SK-N-SH treated with all-trans-retinoic acid at 6 μM for 48 hours (cell line): ENCODE results near the gene PEDS1.

Source experiments
- ATAC-seq: fragments of 200-7000 bp; cut with Tn5 transposase; 3 replicates; pipeline ENCODE4 v1.9.1; 2020; ENCODE audit warnings: mild to moderate bottlenecking, moderate library complexity
- ARNTL ChIP-seq: fragments of 450-650 bp; formaldehyde crosslinking; IDR thresholded peaks from 2 replicates; pipeline ENCODE4 v1.5.0; 2020; ENCODE audit warnings: low read depth, mild to moderate bottlenecking, moderate library complexity, borderline replicate concordance
- BACH2 ChIP-seq: fragments of 250-450 bp; sonication (Bioruptor Pico); IDR thresholded peaks from 2 replicates; pipeline ENCODE4 v1.9.0; 2021; ENCODE audit warnings: mild to moderate bottlenecking, borderline replicate concordance
- CSDC2 ChIP-seq: fragments of 250-450 bp; sonication (Bioruptor Pico); IDR thresholded peaks from 2 replicates; pipeline ENCODE4 v1.5.0; 2020; ENCODE audit warnings: mild to moderate bottlenecking, moderate library complexity
- ESRRG ChIP-seq: fragments of 250-450 bp; sonication (Bioruptor Pico); IDR thresholded peaks from 2 replicates; pipeline ENCODE4 v1.6.1; 2021; ENCODE audit warnings: mild to moderate bottlenecking
- OSR1 ChIP-seq: fragments of 250-450 bp; sonication (Bioruptor Pico); IDR thresholded peaks from 2 replicates; pipeline ENCODE4 v1.8.0; 2022; ENCODE audit warnings: moderate library complexity, mild to moderate bottlenecking, inconsistent platforms
- PPARA ChIP-seq: fragments of 250-450 bp; sonication (Bioruptor Pico); IDR thresholded peaks from 2 replicates; pipeline ENCODE4 v1.5.0; 2020; ENCODE audit warnings: mild to moderate bottlenecking, borderline replicate concordance
- RARB ChIP-seq: fragments of 250-450 bp; sonication (Bioruptor Pico); IDR thresholded peaks from 2 replicates; pipeline ENCODE4 v1.8.0; 2021; ENCODE audit warnings: mild to moderate bottlenecking, moderate library complexity
- SNAI2 ChIP-seq: fragments of 250-450 bp; sonication (Bioruptor Pico); IDR thresholded peaks from 2 replicates; pipeline ENCODE4 v1.5.0; 2020; ENCODE audit warnings: mild to moderate bottlenecking, moderate library complexity
- TCF4 ChIP-seq: fragments of 250-450 bp; sonication (Bioruptor Pico); IDR thresholded peaks from 2 replicates; pipeline ENCODE4 v1.8.0; 2021; ENCODE audit warnings: mild to moderate bottlenecking, moderate library complexity, borderline replicate concordance
- TOX ChIP-seq: fragments of 250-450 bp; sonication (Bioruptor Pico); IDR thresholded peaks from 2 replicates; pipeline ENCODE4 v1.8.0; 2021; ENCODE audit warnings: mild to moderate bottlenecking, moderate library complexity, borderline replicate concordance
- ZC3H10 ChIP-seq: fragments of 250-450 bp; sonication (Bioruptor Pico); IDR thresholded peaks from 2 replicates; pipeline ENCODE4 v1.5.1; 2021; ENCODE audit warnings: mild to moderate bottlenecking, moderate library complexity
- ZFP3 ChIP-seq: fragments of 250-450 bp; sonication (Bioruptor Pico); IDR thresholded peaks from 2 replicates; pipeline ENCODE4 v1.5.0; 2020; ENCODE audit warnings: mild to moderate bottlenecking, moderate library complexity
- ZFP30 ChIP-seq: fragments of 450-650 bp; formaldehyde crosslinking; IDR thresholded peaks from 2 replicates; pipeline ENCODE4 v1.5.0; 2022; ENCODE audit warnings: mild to moderate bottlenecking, moderate library complexity
- ZNF565 ChIP-seq: fragments of 450-650 bp; formaldehyde crosslinking; conservative IDR thresholded peaks from 2 replicates; pipeline ENCODE4 v1.5.0; 2020; ENCODE audit warnings: low read depth, mild to moderate bottlenecking, moderate library complexity
- ZNF70 ChIP-seq: fragments of 450-650 bp; formaldehyde crosslinking; IDR thresholded peaks from 2 replicates; pipeline ENCODE4 v1.5.0; 2020; ENCODE audit warnings: mild to moderate bottlenecking, moderate library complexity
- ZNF8 ChIP-seq: fragments of 450-650 bp; formaldehyde crosslinking; IDR thresholded peaks from 2 replicates; pipeline ENCODE4 v1.5.0; 2020; ENCODE audit warnings: mild to moderate bottlenecking, moderate library complexity
- TF ChIP-seq, protein P1 (sequence below): fragments of 250-450 bp; sonication (Bioruptor Pico); IDR thresholded peaks from 2 replicates; pipeline ENCODE4 v1.5.0; 2020; ENCODE audit warnings: mild to moderate bottlenecking, moderate library complexity
- TF ChIP-seq, protein P2 (sequence below): fragments of 250-450 bp; sonication (Bioruptor Pico); IDR thresholded peaks from 2 replicates; pipeline ENCODE4 v1.5.1; 2020; ENCODE audit warnings: low read depth, mild to moderate bottlenecking, moderate library complexity
- TF ChIP-seq, protein P3 (sequence below): fragments of 250-450 bp; sonication (Bioruptor Pico); IDR thresholded peaks from 2 replicates; pipeline ENCODE4 v1.8.0; 2021; ENCODE audit warnings: low read depth, mild to moderate bottlenecking, moderate library complexity, borderline replicate concordance
- TF ChIP-seq, protein P4 (sequence below): fragments of 250-450 bp; sonication (Bioruptor Pico); IDR thresholded peaks from 2 replicates; pipeline ENCODE4 v1.8.0; 2020; ENCODE audit warnings: mild to moderate bottlenecking, moderate library complexity, borderline replicate concordance
- TF ChIP-seq, protein P5 (sequence below): fragments of 250-450 bp; sonication (Bioruptor Pico); IDR thresholded peaks from 2 replicates; pipeline ENCODE4 v1.5.1; 2021; ENCODE audit warnings: mild to moderate bottlenecking, moderate library complexity

The PEDS1 gene

DNA sequence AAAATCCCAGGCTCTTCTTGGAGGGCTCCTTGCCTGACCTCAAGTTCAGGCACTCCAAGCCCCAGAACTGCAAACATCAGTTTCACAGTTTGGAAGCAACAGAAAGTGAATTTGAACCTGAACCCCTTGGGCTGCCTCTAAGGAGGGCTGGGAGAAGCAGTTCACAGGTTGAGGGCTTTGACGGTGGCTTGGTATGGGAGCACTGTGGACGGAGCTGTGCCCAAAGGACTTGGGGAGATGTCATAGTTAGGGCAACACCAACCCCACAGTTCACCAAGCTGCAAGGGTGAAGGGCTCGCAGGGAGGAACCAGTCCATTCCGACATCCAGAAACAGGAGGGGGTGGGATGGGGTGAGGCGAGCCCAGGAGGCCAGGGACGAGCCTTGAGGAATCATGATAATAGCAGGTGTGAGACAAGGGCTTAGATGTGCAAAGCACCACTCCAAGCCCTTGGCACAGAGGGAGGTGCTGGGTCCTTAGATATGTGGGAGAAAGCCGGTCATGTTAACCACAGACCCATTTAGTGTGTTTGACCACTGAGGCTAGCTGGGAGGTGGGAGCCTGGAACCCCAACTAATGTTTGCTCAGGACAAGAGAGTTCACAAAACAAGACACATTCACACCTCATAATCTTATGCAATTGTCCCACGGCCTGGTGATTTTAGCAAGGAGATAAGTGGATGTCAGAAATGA is 41.5 kb upstream of the PEDS1 start:
- TF ChIP-seq ZNF565 (CRISPR knock-in tag) (no peak), ZFP30 (CRISPR knock-in tag) (no peak), TCF4 (CRISPR knock-in tag) (no peak), PPARA (CRISPR knock-in tag) (no peak), OSR1 (CRISPR knock-in tag) (no peak), ZC3H10 (CRISPR knock-in tag) (no peak), BACH2 (no peak), ESRRG (no peak), ARNTL (CRISPR knock-in tag) (no peak), SNAI2 (CRISPR knock-in tag) (no peak), RARB (CRISPR knock-in tag) (no peak), CSDC2 (CRISPR knock-in tag) (no peak), ZNF8 (no peak), TOX (CRISPR knock-in tag) (no peak), ZNF70 (no peak)
- TF ChIP-seq, protein P1, sequence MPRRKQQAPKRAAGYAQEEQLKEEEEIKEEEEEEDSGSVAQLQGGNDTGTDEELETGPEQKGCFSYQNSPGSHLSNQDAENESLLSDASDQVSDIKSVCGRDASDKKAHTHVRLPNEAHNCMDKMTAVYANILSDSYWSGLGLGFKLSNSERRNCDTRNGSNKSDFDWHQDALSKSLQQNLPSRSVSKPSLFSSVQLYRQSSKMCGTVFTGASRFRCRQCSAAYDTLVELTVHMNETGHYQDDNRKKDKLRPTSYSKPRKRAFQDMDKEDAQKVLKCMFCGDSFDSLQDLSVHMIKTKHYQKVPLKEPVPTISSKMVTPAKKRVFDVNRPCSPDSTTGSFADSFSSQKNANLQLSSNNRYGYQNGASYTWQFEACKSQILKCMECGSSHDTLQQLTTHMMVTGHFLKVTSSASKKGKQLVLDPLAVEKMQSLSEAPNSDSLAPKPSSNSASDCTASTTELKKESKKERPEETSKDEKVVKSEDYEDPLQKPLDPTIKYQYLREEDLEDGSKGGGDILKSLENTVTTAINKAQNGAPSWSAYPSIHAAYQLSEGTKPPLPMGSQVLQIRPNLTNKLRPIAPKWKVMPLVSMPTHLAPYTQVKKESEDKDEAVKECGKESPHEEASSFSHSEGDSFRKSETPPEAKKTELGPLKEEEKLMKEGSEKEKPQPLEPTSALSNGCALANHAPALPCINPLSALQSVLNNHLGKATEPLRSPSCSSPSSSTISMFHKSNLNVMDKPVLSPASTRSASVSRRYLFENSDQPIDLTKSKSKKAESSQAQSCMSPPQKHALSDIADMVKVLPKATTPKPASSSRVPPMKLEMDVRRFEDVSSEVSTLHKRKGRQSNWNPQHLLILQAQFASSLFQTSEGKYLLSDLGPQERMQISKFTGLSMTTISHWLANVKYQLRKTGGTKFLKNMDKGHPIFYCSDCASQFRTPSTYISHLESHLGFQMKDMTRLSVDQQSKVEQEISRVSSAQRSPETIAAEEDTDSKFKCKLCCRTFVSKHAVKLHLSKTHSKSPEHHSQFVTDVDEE (CRISPR knock-in tag): no peak
- TF ChIP-seq, protein P2, sequence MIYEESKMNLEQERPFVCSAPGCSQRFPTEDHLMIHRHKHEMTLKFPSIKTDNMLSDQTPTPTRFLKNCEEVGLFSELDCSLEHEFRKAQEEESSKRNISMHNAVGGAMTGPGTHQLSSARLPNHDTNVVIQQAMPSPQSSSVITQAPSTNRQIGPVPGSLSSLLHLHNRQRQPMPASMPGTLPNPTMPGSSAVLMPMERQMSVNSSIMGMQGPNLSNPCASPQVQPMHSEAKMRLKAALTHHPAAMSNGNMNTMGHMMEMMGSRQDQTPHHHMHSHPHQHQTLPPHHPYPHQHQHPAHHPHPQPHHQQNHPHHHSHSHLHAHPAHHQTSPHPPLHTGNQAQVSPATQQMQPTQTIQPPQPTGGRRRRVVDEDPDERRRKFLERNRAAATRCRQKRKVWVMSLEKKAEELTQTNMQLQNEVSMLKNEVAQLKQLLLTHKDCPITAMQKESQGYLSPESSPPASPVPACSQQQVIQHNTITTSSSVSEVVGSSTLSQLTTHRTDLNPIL: no peak
- TF ChIP-seq, protein P3, sequence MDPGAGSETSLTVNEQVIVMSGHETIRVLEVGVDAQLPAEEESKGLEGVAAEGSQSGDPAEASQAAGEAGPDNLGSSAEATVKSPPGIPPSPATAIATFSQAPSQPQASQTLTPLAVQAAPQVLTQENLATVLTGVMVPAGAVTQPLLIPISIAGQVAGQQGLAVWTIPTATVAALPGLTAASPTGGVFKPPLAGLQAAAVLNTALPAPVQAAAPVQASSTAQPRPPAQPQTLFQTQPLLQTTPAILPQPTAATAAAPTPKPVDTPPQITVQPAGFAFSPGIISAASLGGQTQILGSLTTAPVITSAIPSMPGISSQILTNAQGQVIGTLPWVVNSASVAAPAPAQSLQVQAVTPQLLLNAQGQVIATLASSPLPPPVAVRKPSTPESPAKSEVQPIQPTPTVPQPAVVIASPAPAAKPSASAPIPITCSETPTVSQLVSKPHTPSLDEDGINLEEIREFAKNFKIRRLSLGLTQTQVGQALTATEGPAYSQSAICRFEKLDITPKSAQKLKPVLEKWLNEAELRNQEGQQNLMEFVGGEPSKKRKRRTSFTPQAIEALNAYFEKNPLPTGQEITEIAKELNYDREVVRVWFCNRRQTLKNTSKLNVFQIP (CRISPR knock-in tag): no peak
- TF ChIP-seq, protein P4, sequence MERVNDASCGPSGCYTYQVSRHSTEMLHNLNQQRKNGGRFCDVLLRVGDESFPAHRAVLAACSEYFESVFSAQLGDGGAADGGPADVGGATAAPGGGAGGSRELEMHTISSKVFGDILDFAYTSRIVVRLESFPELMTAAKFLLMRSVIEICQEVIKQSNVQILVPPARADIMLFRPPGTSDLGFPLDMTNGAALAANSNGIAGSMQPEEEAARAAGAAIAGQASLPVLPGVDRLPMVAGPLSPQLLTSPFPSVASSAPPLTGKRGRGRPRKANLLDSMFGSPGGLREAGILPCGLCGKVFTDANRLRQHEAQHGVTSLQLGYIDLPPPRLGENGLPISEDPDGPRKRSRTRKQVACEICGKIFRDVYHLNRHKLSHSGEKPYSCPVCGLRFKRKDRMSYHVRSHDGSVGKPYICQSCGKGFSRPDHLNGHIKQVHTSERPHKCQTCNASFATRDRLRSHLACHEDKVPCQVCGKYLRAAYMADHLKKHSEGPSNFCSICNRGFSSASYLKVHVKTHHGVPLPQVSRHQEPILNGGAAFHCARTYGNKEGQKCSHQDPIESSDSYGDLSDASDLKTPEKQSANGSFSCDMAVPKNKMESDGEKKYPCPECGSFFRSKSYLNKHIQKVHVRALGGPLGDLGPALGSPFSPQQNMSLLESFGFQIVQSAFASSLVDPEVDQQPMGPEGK (CRISPR knock-in tag): no peak
- TF ChIP-seq, protein P5, sequence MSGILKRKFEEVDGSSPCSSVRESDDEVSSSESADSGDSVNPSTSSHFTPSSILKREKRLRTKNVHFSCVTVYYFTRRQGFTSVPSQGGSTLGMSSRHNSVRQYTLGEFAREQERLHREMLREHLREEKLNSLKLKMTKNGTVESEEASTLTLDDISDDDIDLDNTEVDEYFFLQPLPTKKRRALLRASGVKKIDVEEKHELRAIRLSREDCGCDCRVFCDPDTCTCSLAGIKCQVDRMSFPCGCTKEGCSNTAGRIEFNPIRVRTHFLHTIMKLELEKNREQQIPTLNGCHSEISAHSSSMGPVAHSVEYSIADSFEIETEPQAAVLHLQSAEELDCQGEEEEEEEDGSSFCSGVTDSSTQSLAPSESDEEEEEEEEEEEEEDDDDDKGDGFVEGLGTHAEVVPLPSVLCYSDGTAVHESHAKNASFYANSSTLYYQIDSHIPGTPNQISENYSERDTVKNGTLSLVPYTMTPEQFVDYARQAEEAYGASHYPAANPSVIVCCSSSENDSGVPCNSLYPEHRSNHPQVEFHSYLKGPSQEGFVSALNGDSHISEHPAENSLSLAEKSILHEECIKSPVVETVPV: no peak
- no peak for ATAC-seq

DNA sequence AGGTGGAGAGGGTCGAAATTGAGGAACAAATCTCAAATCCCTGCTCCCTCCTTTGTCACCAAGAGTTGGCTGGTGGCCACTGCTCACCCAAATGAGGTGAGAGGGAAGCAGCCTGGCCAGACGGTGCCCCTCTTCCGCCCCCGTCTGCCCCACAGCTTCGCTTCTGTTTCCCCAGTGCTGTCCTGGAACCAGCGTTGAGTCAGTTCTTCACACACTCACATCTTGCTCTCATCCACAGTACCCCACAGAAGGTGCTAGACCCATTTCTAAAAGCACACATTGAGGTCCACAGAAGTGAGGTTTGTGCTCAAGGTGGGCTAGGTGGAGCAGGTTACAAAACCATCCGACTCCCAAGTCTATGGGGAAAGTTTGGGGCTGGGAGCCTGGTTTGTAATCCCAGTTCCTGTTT is 40.9 kb upstream of the PEDS1 start:
- TF ChIP-seq PPARA (CRISPR knock-in tag) (no peak), ESRRG (no peak), ZFP30 (CRISPR knock-in tag) (no peak), RARB (CRISPR knock-in tag) (no peak), ZNF70 (no peak), ZFP3 (0 out of 2 replicates have a peak, but pooled peaks have one; percentile 52), BACH2 (no peak)
- TF ChIP-seq, all 23 proteins: peak for 1
- ATAC-seq: no peak

DNA sequence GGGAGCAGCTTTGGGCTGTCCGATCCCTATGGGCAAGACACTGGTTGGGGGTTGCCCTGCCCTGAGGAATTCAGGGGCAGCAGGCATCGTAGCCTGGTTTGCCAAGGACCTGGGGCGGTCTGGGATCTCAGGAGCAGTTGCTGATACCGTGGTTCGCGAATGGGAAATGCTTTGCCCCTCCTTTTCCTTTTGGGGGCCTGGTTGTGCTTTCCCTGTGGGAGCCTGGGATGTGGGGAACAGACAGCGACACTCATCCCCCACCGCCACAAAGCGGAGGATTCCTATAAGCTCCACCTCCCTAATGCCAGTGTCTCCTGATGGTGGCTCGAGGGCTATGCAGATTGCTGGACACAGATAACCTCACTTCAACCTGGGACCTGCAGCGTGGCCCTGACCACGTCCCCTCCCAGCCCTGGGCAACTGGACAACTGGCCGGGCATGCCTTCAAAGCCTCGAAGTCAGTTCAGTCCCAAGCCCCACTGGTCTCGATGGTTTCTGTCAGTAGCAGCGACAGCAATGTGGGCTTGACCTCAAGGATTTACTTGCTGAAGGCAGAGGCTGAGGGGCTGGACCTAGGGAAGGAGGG is 40.4 kb upstream of the PEDS1 start:
- TF ChIP-seq SNAI2 (CRISPR knock-in tag) (no peak), OSR1 (CRISPR knock-in tag) (no peak)
- TF ChIP-seq, protein P1 (CRISPR knock-in tag): no peak
- no peak for ATAC-seq
